H1 (cell line): ENCODE results near the gene ACTR2. TPM values are rescaled to one million over a fixed set of nuclear protein-coding genes. Genes with fewer than 3 reads are reported as not detected.
A peak's percentile ranks its signal among the peaks of the same experiment; 100 is the strongest.

ENCODE experiments used
- CTCF ChIA-PET: fragments of 300-600 bp; sonication (Branson Sonifier 250); formaldehyde crosslinking; loops from one replicate; lab custom pipeline; 2021; ENCODE audit not compliant: partially characterized antibody; lab: Charles Lee
- POLR2A ChIA-PET: fragments of 300-600 bp; sonication (Branson Sonifier 250); formaldehyde crosslinking; loops from one replicate; lab custom pipeline; 2021; ENCODE audit warnings: inconsistent platforms; ENCODE audit not compliant: partially characterized antibody; lab: Charles Lee
- DNase-seq, 2 experiments: peaks; one replicate each; pipeline versions ENCODE4 v3.0.0 to v3.0.0-alpha.2; 2010 to 2022; ENCODE audit warnings: low spot score in 2 of 2, low read depth in 1 of 2, mixed read lengths in 1 of 2
- FAIRE-seq: peaks from 2 replicates; lab custom pipeline; 2011; peaks lifted over from hg19 to GRCh38; lab: Jason Lieb, UNC
- H2AFZ ChIP-seq: 2 replicates; pipeline ENCODE4 v1.8.1; 2012; ENCODE audit warnings: low read length, inconsistent platforms
- H2AK5ac ChIP-seq: 2 replicates; pipeline ENCODE4 v1.6.1; 2013; ENCODE audit warnings: low read depth, low read length
- H2BK120ac ChIP-seq: replicated peaks from 2 replicates; pipeline ENCODE3; 2013; ENCODE audit warnings: low read depth, low read length, inconsistent platforms
- H2BK12ac ChIP-seq: 2 replicates; pipeline ENCODE4 v1.6.1; 2013; ENCODE audit warnings: low read depth, low read length
- H2BK15ac ChIP-seq: 2 replicates; pipeline ENCODE4 v1.6.1; 2013; ENCODE audit warnings: low read length
- H2BK20ac ChIP-seq: 2 replicates; pipeline ENCODE4 v1.6.1; 2013; ENCODE audit warnings: low read length
- H2BK5ac ChIP-seq: 2 replicates; pipeline ENCODE4 v1.6.1; 2013; ENCODE audit warnings: low read depth, low read length
- H3K14ac ChIP-seq: 2 replicates; pipeline ENCODE4 v1.6.1; 2013; ENCODE audit warnings: inconsistent platforms; ENCODE audit not compliant: insufficient read length
- H3K18ac ChIP-seq: 2 replicates; pipeline ENCODE4 v1.6.1; 2013; ENCODE audit warnings: low read length; ENCODE audit errors: extremely low read depth
- H3K23ac ChIP-seq: 2 replicates; pipeline ENCODE4 v1.6.1; 2013; ENCODE audit warnings: inconsistent platforms; ENCODE audit not compliant: insufficient read length
- H3K23me2 ChIP-seq: 2 replicates; pipeline ENCODE4 v1.6.1; 2013; ENCODE audit warnings: low read depth, low read length
- H3K27ac ChIP-seq: 2 replicates; pipeline ENCODE4 v1.6.1; 2011; ENCODE audit warnings: low read depth, low read length, inconsistent platforms
- H3K27me3 ChIP-seq, 4 experiments: replicated peaks in 1 of 4; 1 replicate in 1 of 4; 2 replicates in 3 of 4; pipeline versions ENCODE4 v1.6.1 to v1.8.1; 2011 to 2013; ENCODE audit warnings: low read length in 3 of 4, mild to moderate bottlenecking in 3 of 4, inconsistent platforms in 2 of 4, mixed read lengths in 2 of 4, moderate library complexity in 1 of 4; ENCODE audit not compliant: control insufficient read depth in 3 of 4, insufficient read depth in 3 of 4; ENCODE audit errors: extremely low read depth in 1 of 4
- H3K36me3 ChIP-seq, 4 experiments: 2 replicates each; pipeline versions ENCODE4 v1.6.1 to v1.8.1; 2011 to 2013; ENCODE audit warnings: mild to moderate bottlenecking in 4 of 4, low read length in 3 of 4, moderate library complexity in 2 of 4, control low read depth in 1 of 4, inconsistent platforms in 1 of 4; ENCODE audit not compliant: insufficient read depth in 4 of 4, control insufficient read depth in 2 of 4
- H3K4ac ChIP-seq: replicated peaks from 2 replicates; pipeline ENCODE3; 2013; ENCODE audit warnings: low read length, low read depth, mixed read lengths, inconsistent platforms; ENCODE audit not compliant: insufficient read length
- H3K4me1 ChIP-seq, 4 experiments: replicated peaks in 1 of 4; 1 replicate in 1 of 4; 2 replicates in 3 of 4; pipeline versions ENCODE4 v1.6.1 to v1.8.1; 2011 to 2013; ENCODE audit warnings: low read length in 3 of 4, inconsistent platforms in 2 of 4, mixed read lengths in 1 of 4; ENCODE audit not compliant: insufficient read depth in 4 of 4, control insufficient read depth in 3 of 4
- H3K4me2 ChIP-seq, 2 experiments: 2 replicates each; pipeline versions ENCODE4 v1.6.1 to v1.8.1; 2011 to 2013; ENCODE audit warnings: low read depth in 2 of 2, low read length in 2 of 2, control low read depth in 1 of 2, inconsistent platforms in 1 of 2, mild to moderate bottlenecking in 1 of 2; ENCODE audit not compliant: insufficient read depth in 1 of 2
- H3K4me3 ChIP-seq, 4 experiments: fragments of 200-600, 300-600 bp in 1 of 4; sonication (generic), shearing (Covaris generic), sonication (Bioruptor Twin) in 1 of 4; 2 replicates each; pipeline versions ENCODE4 v1.5.1 to v1.8.1; 2011 to 2016; ENCODE audit warnings: low read length in 4 of 4, low read depth in 3 of 4, control low read depth in 2 of 4, inconsistent platforms in 2 of 4, mild to moderate bottlenecking in 2 of 4, mixed read lengths in 1 of 4, moderate library complexity in 1 of 4; ENCODE audit not compliant: insufficient read depth in 2 of 4; ENCODE audit errors: extremely low read depth in 1 of 4
- H3K56ac ChIP-seq: replicated peaks from 2 replicates; pipeline ENCODE3; 2013; ENCODE audit warnings: low read depth, mild to moderate bottlenecking, mixed read lengths, low read length, inconsistent platforms; ENCODE audit not compliant: insufficient read length
- H3K79me1 ChIP-seq: 2 replicates; pipeline ENCODE4 v1.6.1; 2013; ENCODE audit warnings: low read depth, low read length, control low read depth
- H3K79me2 ChIP-seq, 2 experiments: 2 replicates each; pipeline versions ENCODE4 v1.6.1 to v1.8.1; 2012 to 2013; ENCODE audit warnings: low read length in 2 of 2, mild to moderate bottlenecking in 2 of 2, inconsistent platforms in 1 of 2; ENCODE audit not compliant: insufficient read depth in 2 of 2, control insufficient read depth in 1 of 2
- H3K9ac ChIP-seq, 4 experiments: replicated peaks in 1 of 4; 1 replicate in 1 of 4; 2 replicates in 3 of 4; pipeline versions ENCODE4 v1.6.1 to v1.8.1; 2011 to 2013; ENCODE audit warnings: low read depth in 3 of 4, low read length in 3 of 4, control low read depth in 2 of 4, mild to moderate bottlenecking in 2 of 4, moderate library complexity in 2 of 4, inconsistent platforms in 1 of 4; ENCODE audit errors: extremely low read depth in 1 of 4
- H3K9me3 ChIP-seq, 2 experiments: 2 replicates each; pipeline versions ENCODE4 v1.6.1 to v1.8.1; 2012 to 2013; ENCODE audit warnings: mild to moderate bottlenecking in 2 of 2, moderate library complexity in 2 of 2, control low read depth in 1 of 2, inconsistent platforms in 1 of 2, low read depth in 1 of 2, low read length in 1 of 2, mixed read lengths in 1 of 2; ENCODE audit not compliant: insufficient read depth in 2 of 2
- H4K20me1 ChIP-seq, 2 experiments: replicated peaks in 1 of 2; 2 replicates each; pipeline versions ENCODE3 to v1.8.1; 2011 to 2013; ENCODE audit warnings: inconsistent platforms in 2 of 2, low read length in 2 of 2, mild to moderate bottlenecking in 1 of 2; ENCODE audit not compliant: insufficient read depth in 2 of 2, control insufficient read depth in 1 of 2
- H4K5ac ChIP-seq: 2 replicates; pipeline ENCODE4 v1.6.1; 2013; ENCODE audit warnings: low read length, low read depth, mixed read lengths, inconsistent platforms; ENCODE audit not compliant: insufficient read length
- H4K8ac ChIP-seq: 2 replicates; pipeline ENCODE4 v1.8.0; 2013; ENCODE audit warnings: mild to moderate bottlenecking, moderate library complexity, low read length, inconsistent platforms; ENCODE audit not compliant: insufficient read depth; ENCODE audit errors: extremely low read depth
- H4K91ac ChIP-seq: replicated peaks from 2 replicates; pipeline ENCODE3; 2013; ENCODE audit warnings: low read length, mixed read lengths, inconsistent platforms; ENCODE audit not compliant: insufficient read length
- CBX8 ChIP-seq: fragments of 300-800, 300-1000 bp; sonication (generic); IDR thresholded peaks from 2 replicates; pipeline ENCODE4 v1.7.1; 2016; ENCODE audit warnings: low read depth, low read length, borderline replicate concordance
- EP300 ChIP-seq, 2 experiments: IDR thresholded peaks; 1 replicate in 1 of 2; 2 replicates in 1 of 2; pipeline ENCODE4 v1.6.1; 2011 to 2012; ENCODE audit warnings: low read depth in 2 of 2, low read length in 2 of 2, mild to moderate bottlenecking in 2 of 2, borderline replicate concordance in 1 of 2, inconsistent platforms in 1 of 2, moderate library complexity in 1 of 2
- FOSL1 ChIP-seq: IDR thresholded peaks from 2 replicates; pipeline ENCODE4 v1.6.1; 2011; ENCODE audit warnings: mild to moderate bottlenecking, low read depth, low read length, moderate library complexity; ENCODE audit not compliant: insufficient read depth
- RBBP5 ChIP-seq: IDR thresholded peaks from 2 replicates; pipeline ENCODE4 v1.7.1; 2012; ENCODE audit warnings: low read depth, mild to moderate bottlenecking, inconsistent platforms, low read length, moderate library complexity, borderline replicate concordance
- RNF2 ChIP-seq: fragments of 200-900, 300-1000 bp; sonication (generic); IDR thresholded peaks from 2 replicates; pipeline ENCODE4 v1.7.1; 2016; ENCODE audit warnings: borderline replicate concordance, low read depth, mild to moderate bottlenecking, antibody characterized with exemption, low read length; ENCODE audit not compliant: poor library complexity, severe bottlenecking; ENCODE audit errors: missing control alignments
- WGBS, 2 experiments: shearing (Covaris generic) in 1 of 2; methylation state at CpG; one replicate each; pipeline versions ENCODE4 v1.1.6 to v1.1.7; 2013 to 2015; ENCODE audit warnings: low lambda C conversion rate in 2 of 2, mixed read lengths in 2 of 2, inconsistent platforms in 1 of 2, low coverage in 1 of 2, missing lambda C conversion rate in 1 of 2; ENCODE audit not compliant: insufficient replicate concordance in 2 of 2, insufficient coverage in 1 of 2, insufficient read length in 1 of 2; ENCODE audit errors: extremely low coverage in 1 of 2, missing lambda C conversion rate in 1 of 2; 5-methylcytosine and 5-hydroxymethylcytosine counted together
- polyA plus RNA-seq, 7 experiments: library from polyadenylated mRNA; depleted of rRNA in 3 of 7; stranded (reverse) in 5 of 7; unstranded in 2 of 7; fragments of >200 nt in 5 of 7; fragments of 200-250 nt in 2 of 7; gene quantifications; 1 replicate in 5 of 7; 2 replicates in 1 of 7; 4 replicates in 1 of 7; pipeline versions ENCODE4 v1.2.1 to v1.2.3, GENCODE V29; 2011 to 2013; ENCODE audit warnings: missing spikeins in 2 of 7, mixed read lengths in 2 of 7
- total RNA-seq: library from RNA; stranded (reverse); fragmentation: NEBNext Ultra II Directional; extraction: Animal tissue kit (Norgen Biotek cat#: 25700); gene quantifications from 2 replicates; pipeline ENCODE4 v1.2.1, GENCODE V29; 2021

ACTR2 gene
- total and polyA plus RNA-seq, 2 of the 8 experiments (the other 6 are each of a cell fraction or from before 2014, with no cell fraction given), result 28.3 to 171 TPM

- Histone ChIP-seq H3K56ac (no peak overlapping the region), H4K20me1 (peaks cover 0 to 3% of the 10 kb centered on the region in 2 experiments), H4K91ac (no peak overlapping the region), H3K14ac (no peak overlapping the region), H3K18ac (no peak overlapping the region), H3K27ac (no peak overlapping the region), H3K4me1 (no peaks in the 10 kb centered on the region), H3K9ac (no peak overlapping the region), H4K8ac (peak overlapping the region; percentile 41; the same call in 1 of the 2 replicates), H3K23ac (no peak overlapping the region), H2AFZ (no peak overlapping the region), H3K4ac (no peak overlapping the region), H3K9me3 (no peaks in the 10 kb centered on the region), H3K36me3 (peaks cover 0 to 6% (median 0%) of the 10 kb centered on the region in 4 experiments; a peak in 1 of 8 replicates), H2BK5ac (no peak overlapping the region), H3K27me3 (no peaks in the 10 kb centered on the region), H2BK12ac (no peak overlapping the region), H2BK20ac (no peak overlapping the region), H3K23me2 (no peaks in the 10 kb centered on the region; the same call in 1 of the 2 replicates), H3K4me2 (no peak overlapping the region), H2BK15ac (no peak overlapping the region), H2AK5ac (no peak overlapping the region), H3K79me1 (no peaks in the 10 kb centered on the region; the same call in 1 of the 2 replicates), H2BK120ac (no peak overlapping the region)
- POLR2A ChIA-PET, result no interaction called here
- DNase-seq, result no peak
- CTCF ChIA-PET, result interaction anchor here (0.7 to 1.1 kb wide), 2 partner anchors 25 to 259 kb away, joined by 3 read pairs; no protein-coding TSS in a partner anchor
- WGBS, 2 experiments, result 94% methylated on average over 42 of the region's 52 CpGs; no CpG with 5 or more reads in 1 of the 2 experiments
- no peak for FAIRE-seq
- TF ChIP-seq RBBP5 (no peak), RNF2 (no peak), EP300 (IDR thresholded peaks at IDR 0.05; ENCODE audit: borderline replicate concordance in 1 of 2, low read depth in 2 of 2, low read length in 2 of 2) (no peak), FOSL1 (no peak), CBX8 (no peak)
- TF ChIP-seq, all 59 proteins: peak for 0
- no peak overlapping the region for H3K4me3 ChIP-seq
- no peaks in the 10 kb centered on the region for H3K79me2 ChIP-seq
- H4K5ac ChIP-seq, result no peak overlapping the region
Measured at GRCh38 chr2:65313126-65313953, 85.7 kb downstream of the ACTR2 start.
